Mucosa of descending colon (tissue), 3 donors: Measurements from ENCODE around the gene SEC63. TPM values are rescaled to one million over a fixed set of nuclear protein-coding genes. Genes with fewer than 3 reads are reported as not detected.

ENCODE experiments used
- ATAC-seq: fragments of 200-7000 bp; cut with Tn5 transposase; one replicate; pipeline ENCODE4 v1.9.1; 2020; ENCODE audit warnings: mild to moderate bottlenecking, moderate library complexity
- DNase-seq, 3 donors: peaks; one replicate each; pipeline ENCODE4 v3.0.0-alpha.2; 2020
- H3K36me3 ChIP-seq: fragments of 200-600 bp; one replicate; pipeline ENCODE4 v1.8.0; 2021; ENCODE audit warnings: low read depth, mild to moderate bottlenecking
- H3K4me1 ChIP-seq: fragments of 200-600 bp; one replicate; pipeline ENCODE4 v1.8.0; 2021; ENCODE audit warnings: low read depth, mild to moderate bottlenecking
- H3K4me3 ChIP-seq: fragments of 200-600 bp; one replicate; pipeline ENCODE4 v1.8.0; 2021; ENCODE audit warnings: mild to moderate bottlenecking
- H3K9me3 ChIP-seq: fragments of 200-600 bp; one replicate; pipeline ENCODE4 v1.8.0; 2021; ENCODE audit warnings: mild to moderate bottlenecking
- CTCF ChIP-seq: fragments of 200-600 bp; IDR thresholded peaks from one replicate; pipeline ENCODE4 v1.8.0; 2022; ENCODE audit warnings: antibody characterized with exemption, mild to moderate bottlenecking
- intact Hi-C, 2 donors: fragments of 100-400 bp; cut with DNase I in 1 of 2; cut with micrococcal nuclease in 1 of 2; formaldehyde crosslinking; loops; one replicate each; pipeline versions ENCODE4 v1.11.0 to v1.11.1; 2022; cut with DNase I, micrococcal nuclease
- total RNA-seq, 3 donors: library from RNA; stranded (reverse); fragmentation: NEBNext Ultra II Directional in 2 of 3; extraction: Animal tissue kit (Norgen Biotek cat#: 25700) in 2 of 3; gene quantifications; one replicate each; pipeline versions ENCODE4 v1.2.1 to v1.2.4, GENCODE V29; 2021 to 2023
- donor health status: DM: no; HTN: no; CAD: no; lungs with moderate emphysema.
- donor health status: DM: no; HTN: no; CAD: no.
- donor health status: DM: no; HTN: yes; CAD: no.

Gene SEC63
- total RNA-seq, 3 donors from 2014 or later, result 47.5 to 84.9 (median 70.8) TPM

DNA sequence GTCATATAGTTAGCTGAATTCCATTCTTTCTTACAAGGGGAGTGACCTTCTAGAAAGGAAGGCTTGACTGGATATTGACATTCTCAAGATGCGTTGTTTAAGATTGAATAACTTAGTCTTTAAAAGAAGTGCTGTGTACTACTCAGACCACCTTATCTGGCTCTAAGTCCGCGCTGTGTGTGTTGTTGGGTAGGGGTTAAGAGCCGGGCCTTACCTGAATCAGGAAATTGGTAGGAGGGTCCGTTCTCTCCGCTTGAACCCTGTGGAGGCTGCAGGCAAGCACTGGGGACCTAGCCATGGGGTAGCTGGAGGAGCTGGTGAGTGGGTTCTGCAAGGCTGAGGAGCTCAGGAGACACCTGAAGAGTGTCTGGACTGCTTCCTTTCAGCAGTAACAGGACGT lies 124.9 kb downstream of the SEC63 start:
- DNase-seq (no peak), ATAC-seq (no peak)
- TF ChIP-seq CTCF, result no peak
- Histone ChIP-seq H3K4me1 (no peaks in the 10 kb centered on the region), H3K9me3 (no peaks in the 10 kb centered on the region), H3K4me3 (no peak overlapping the region), H3K36me3 (no peaks in the 10 kb centered on the region)
- intact Hi-C loops, result no loop called here

- intact Hi-C loops, result no loop called here
- ATAC-seq (no peak), DNase-seq (no peak)
- Histone ChIP-seq H3K4me1 (no peaks in the 10 kb centered on the region), H3K9me3 (no peaks in the 10 kb centered on the region), H3K4me3 (no peak overlapping the region), H3K36me3 (no peaks in the 10 kb centered on the region)
- TF ChIP-seq CTCF, result no peak
Observed at GRCh38 chr6:107832151-107833056, 125.6 kb downstream of the SEC63 start.

DNA sequence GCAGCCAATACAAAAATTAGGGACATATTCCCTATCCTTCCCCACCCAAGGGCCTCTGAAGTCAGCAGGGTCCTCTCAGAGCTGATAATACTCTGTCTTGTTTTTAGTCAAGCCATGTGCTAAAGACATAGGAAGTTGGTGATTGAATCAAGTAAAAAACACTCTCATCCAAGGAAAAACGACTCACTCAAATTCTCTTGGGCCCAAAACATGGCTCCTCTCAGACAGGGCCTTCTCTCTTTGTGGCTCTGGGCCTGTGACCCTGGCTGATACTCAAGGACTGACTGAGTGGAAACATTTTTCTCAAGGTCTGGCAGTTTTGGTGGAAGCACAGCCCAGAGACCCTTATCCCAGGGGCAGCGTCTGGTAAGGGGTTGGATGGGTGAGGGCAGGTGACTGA lies 127.9 kb downstream of the SEC63 start:
- no peaks in the 10 kb centered on the region for H3K36me3 ChIP-seq
- intact Hi-C loops, result no loop called here
- H3K4me1 ChIP-seq, result no peaks in the 10 kb centered on the region
- H3K4me3 ChIP-seq, result no peak overlapping the region
- no peak for TF ChIP-seq CTCF
- DNase-seq (no peak), ATAC-seq (no peak)
- H3K9me3 ChIP-seq, result no peaks in the 10 kb centered on the region

DNA sequence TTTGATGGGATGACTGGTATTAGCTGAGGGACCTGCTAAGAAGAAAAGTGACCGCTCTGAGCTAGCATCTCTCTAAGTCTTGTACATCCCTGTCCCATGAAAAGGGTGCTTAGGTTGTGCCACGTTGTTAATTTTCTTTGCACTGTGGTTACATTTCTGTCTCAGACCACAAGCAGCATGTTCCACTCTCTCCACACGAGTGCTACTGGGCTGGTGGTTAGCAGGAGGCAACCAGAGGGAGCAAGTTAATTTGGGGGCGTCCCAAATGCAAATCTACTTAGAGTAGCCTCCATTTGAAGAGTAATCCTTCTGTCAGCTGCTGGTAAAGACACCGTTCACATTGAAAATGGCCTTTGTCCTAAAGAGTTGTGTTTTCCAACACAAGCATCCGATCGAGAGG lies 130.5 kb downstream of the SEC63 start:
- ATAC-seq, result no peak
- TF ChIP-seq CTCF, result no peak
- no peak for DNase-seq
- Histone ChIP-seq H3K4me1 (no peaks in the 10 kb centered on the region), H3K36me3 (no peaks in the 10 kb centered on the region), H3K4me3 (no peak overlapping the region), H3K9me3 (no peaks in the 10 kb centered on the region)
- intact Hi-C loops, result no loop called here

- no peak overlapping the region for H3K4me3 ChIP-seq
- no peak for TF ChIP-seq CTCF
- no peaks in the 10 kb centered on the region for H3K9me3 ChIP-seq
- peak; percentile 22 for ATAC-seq
- H3K36me3 ChIP-seq, result no peaks in the 10 kb centered on the region
- no peak for DNase-seq
- H3K4me1 ChIP-seq, result no peaks in the 10 kb centered on the region
- intact Hi-C loops, result no loop called here
Observed at GRCh38 chr6:107823047-107823557, 134.9 kb downstream of the SEC63 start.
